Measurements from ENCODE around the gene CTXN1. TPM values are rescaled to one million over a fixed set of nuclear protein-coding genes. Genes with fewer than 3 reads are reported as not detected.

Gene CTXN1
- total RNA-seq, 1 donor from 2014 or later = not detected

DNA sequence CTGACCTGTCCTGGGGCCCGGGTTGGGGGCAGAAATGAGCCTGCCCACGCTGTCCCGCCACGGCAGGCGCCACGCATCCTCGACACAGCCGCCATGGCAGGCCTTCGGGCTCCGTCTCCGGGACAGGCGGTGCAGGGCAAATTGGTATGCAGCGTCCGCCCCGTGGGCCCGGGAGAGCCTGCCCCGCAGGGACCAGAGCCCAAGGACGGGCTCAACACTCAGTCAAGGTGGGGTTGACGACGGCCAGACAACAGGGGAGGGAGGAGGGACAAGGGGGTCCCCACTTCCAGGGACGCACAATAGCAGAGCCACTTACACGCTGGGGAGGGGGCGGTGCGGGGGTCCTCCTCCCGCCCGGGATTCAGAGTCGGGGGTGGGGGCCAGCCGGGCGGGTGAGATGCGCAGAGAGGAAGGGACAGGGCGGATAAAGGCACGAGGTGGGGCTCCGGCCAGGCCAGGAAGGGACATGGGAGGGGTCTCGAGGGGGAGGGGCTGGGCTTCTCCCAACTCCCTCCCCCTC lies 1.2 kb downstream of the CTXN1 start:
- ChIA-PET CTCF (interaction anchor here (1.0 to 1.1 kb wide), 2 partner anchors 13 to 244 kb away, joined by 3 to 4 read pairs; partner anchors contain the start of gene TRAPPC5), POLR2A (interaction anchor here (1.2 kb wide), 1 partner anchor 18 kb away, joined by 3 read pairs; the partner anchor contains the start of gene TIMM44)
- Mint-ChIP-seq H3K9me3 (no peaks in the 10 kb centered on the region), H3K27me3 (peaks cover 1% of the 10 kb centered on the region), H3K4me1 (peaks cover 35% of the 10 kb centered on the region), H3K36me3 (ENCODE audit: low read depth) (peaks cover 18% of the 10 kb centered on the region), H3K27ac (no peak overlapping the region), H3K4me3 (no peak overlapping the region)
- DNase-seq = no peak
- ATAC-seq (ENCODE audit: low read depth) = no peak
- intact Hi-C loops (cut with micrococcal nuclease) = loop anchor here (1.0 to 10.0 kb wide), 5 partner anchors 71 to 390 kb away; partner anchors contain the start of gene PNPLA6
- no peak for TF ChIP-seq CTCF (IDR thresholded peaks at IDR 0.05)

DNA sequence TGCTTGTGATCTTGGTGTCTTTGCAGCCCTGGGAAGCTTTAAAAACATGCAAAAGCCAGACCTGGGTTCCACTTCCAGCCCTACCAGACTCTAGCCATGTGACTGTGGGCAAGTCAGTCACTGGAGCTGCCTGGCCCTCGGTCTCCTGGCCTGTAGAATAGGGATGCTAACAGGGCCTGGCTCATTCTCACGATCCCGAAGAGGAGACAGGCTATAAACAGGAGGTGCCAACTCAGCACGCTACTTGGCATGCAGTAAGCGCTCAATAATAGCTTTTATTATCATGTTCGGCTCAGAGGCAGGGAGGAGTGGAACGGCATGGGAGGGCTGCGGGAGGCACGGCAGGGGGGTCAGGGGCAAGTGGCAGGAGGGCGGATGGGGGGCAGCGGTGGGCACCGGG lies 1.7 kb downstream of the CTXN1 start:
- CTCF ChIA-PET = interaction anchor here (1.0 to 1.1 kb wide), 2 partner anchors 14 to 243 kb away, joined by 3 to 4 read pairs; partner anchors contain the start of gene TRAPPC5
- Mint-ChIP-seq H3K36me3 (ENCODE audit: low read depth) (peaks cover 17% of the 10 kb centered on the region), H3K9me3 (no peaks in the 10 kb centered on the region), H3K4me3 (peak overlapping the region; percentile 46), H3K27me3 (peaks cover 1% of the 10 kb centered on the region), H3K4me1 (peaks cover 39% of the 10 kb centered on the region), H3K27ac (no peak overlapping the region)
- no peak for TF ChIP-seq CTCF (IDR thresholded peaks at IDR 0.05)
- DNase-seq (no peak), ATAC-seq (ENCODE audit: low read depth) (no peak)
- intact Hi-C loops (cut with micrococcal nuclease) = loop anchor here (10.0 kb wide), 2 partner anchors 269 to 389 kb away; partner anchors contain the start of gene PNPLA6
- POLR2A ChIA-PET = interaction anchor here (1.2 kb wide), 1 partner anchor 19 kb away, joined by 3 read pairs; the partner anchor contains the start of gene TIMM44

DNA sequence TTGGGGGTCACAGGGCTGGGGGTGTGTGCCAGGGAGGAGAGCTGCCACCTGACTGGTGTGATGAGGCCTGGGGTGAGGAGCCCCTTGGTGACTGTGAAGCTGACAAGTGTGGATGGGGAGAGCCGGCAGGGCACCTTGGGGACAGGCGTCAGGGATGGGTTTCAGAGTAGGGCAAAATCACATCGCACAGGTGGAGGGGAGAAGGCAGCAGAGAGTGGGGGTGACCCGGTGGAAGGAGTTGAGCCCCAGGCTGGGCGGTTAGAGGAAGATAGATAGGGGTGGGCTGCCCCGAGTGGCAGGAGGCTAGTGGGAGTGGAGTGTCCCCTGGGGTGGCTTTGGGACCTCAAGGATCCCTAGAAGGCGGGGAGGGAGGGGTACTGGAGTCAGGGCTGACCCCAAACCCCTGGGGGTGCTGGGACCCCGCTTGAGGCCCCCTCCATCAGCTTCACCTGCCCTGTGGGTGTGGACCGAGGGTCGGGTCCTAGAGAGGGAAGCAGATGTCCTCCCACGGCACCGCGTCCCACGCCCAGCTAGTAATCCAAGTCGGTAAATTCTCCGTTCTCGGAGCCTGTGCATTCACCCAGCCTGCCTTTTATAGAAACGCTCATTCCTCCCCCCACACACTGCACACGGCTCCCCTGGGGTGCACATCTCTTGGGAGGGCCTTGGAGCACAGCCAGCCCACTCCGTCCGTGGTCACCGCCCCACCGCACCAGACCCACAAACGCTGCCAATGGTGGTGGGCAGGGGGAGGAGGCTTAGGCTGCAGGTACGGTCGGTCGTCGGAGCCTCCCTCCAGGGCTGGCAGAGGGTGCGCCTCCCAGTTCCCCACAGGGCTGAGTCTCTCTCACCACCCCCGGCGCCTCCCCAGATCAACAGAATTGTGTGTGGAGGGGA lies 2.4 kb downstream of the CTXN1 start:
- ATAC-seq (ENCODE audit: low read depth) = no peak
- peaks cover 2% of the 10 kb centered on the region for H3K27me3 Mint-ChIP-seq
- peaks cover 12% of the 10 kb centered on the region for H3K36me3 Mint-ChIP-seq (ENCODE audit: low read depth)
- no peak for TF ChIP-seq CTCF (IDR thresholded peaks at IDR 0.05)
- H3K27ac Mint-ChIP-seq = no peak overlapping the region
- no peaks in the 10 kb centered on the region for H3K9me3 Mint-ChIP-seq
- peaks cover 39% of the 10 kb centered on the region for H3K4me1 Mint-ChIP-seq
- ChIA-PET CTCF (interaction anchor here (1.0 to 1.1 kb wide), 2 partner anchors 15 to 243 kb away, joined by 3 to 4 read pairs; partner anchors contain the start of gene TRAPPC5), POLR2A (interaction anchor here (1.2 to 4.0 kb wide), 2 partner anchors 19 to 20 kb away, joined by 3 to 49 read pairs; partner anchors contain the start of gene TIMM44)
- DNase-seq = no peak
- intact Hi-C loops (cut with micrococcal nuclease) = loop anchor here (10.0 kb wide), 2 partner anchors 269 to 389 kb away; partner anchors contain the start of gene PNPLA6
- H3K4me3 Mint-ChIP-seq = no peak overlapping the region

GRCh38 chr19:7922836-7923195 lies 3.1 kb downstream of the CTXN1 start:
- DNase-seq (no peak), ATAC-seq (ENCODE audit: low read depth) (no peak)
- H3K27me3 Mint-ChIP-seq = peaks cover 5% of the 10 kb centered on the region
- peaks cover 11% of the 10 kb centered on the region for H3K36me3 Mint-ChIP-seq (ENCODE audit: low read depth)
- no peak overlapping the region for H3K27ac Mint-ChIP-seq
- no peaks in the 10 kb centered on the region for H3K9me3 Mint-ChIP-seq
- H3K4me3 Mint-ChIP-seq = no peak overlapping the region
- no peak for TF ChIP-seq CTCF (IDR thresholded peaks at IDR 0.05)
- H3K4me1 Mint-ChIP-seq = peaks cover 42% of the 10 kb centered on the region
- POLR2A ChIA-PET = interaction anchor here (1.1 to 4.0 kb wide), 3 partner anchors 19 to 22 kb away, joined by 3 to 49 read pairs (median 30); partner anchors contain the start of genes MAP2K7 and TIMM44
- CTCF ChIA-PET = interaction anchor here (1.0 kb wide), 1 partner anchor 21 kb away, joined by 3 read pairs; the partner anchor contains the start of gene TIMM44
- intact Hi-C loops (cut with micrococcal nuclease) = loop anchor here (10.0 kb wide), 2 partner anchors 268 to 388 kb away; partner anchors contain the start of gene PNPLA6
